ENCODE measurements around the gene SLC6A4.

- TF ChIP-seq, protein P1, sequence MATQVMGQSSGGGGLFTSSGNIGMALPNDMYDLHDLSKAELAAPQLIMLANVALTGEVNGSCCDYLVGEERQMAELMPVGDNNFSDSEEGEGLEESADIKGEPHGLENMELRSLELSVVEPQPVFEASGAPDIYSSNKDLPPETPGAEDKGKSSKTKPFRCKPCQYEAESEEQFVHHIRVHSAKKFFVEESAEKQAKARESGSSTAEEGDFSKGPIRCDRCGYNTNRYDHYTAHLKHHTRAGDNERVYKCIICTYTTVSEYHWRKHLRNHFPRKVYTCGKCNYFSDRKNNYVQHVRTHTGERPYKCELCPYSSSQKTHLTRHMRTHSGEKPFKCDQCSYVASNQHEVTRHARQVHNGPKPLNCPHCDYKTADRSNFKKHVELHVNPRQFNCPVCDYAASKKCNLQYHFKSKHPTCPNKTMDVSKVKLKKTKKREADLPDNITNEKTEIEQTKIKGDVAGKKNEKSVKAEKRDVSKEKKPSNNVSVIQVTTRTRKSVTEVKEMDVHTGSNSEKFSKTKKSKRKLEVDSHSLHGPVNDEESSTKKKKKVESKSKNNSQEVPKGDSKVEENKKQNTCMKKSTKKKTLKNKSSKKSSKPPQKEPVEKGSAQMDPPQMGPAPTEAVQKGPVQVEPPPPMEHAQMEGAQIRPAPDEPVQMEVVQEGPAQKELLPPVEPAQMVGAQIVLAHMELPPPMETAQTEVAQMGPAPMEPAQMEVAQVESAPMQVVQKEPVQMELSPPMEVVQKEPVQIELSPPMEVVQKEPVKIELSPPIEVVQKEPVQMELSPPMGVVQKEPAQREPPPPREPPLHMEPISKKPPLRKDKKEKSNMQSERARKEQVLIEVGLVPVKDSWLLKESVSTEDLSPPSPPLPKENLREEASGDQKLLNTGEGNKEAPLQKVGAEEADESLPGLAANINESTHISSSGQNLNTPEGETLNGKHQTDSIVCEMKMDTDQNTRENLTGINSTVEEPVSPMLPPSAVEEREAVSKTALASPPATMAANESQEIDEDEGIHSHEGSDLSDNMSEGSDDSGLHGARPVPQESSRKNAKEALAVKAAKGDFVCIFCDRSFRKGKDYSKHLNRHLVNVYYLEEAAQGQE (IDR thresholded peaks at IDR 0.05; ENCODE audit: insufficient read depth in 1 of 2, low read depth in 2 of 2, low read length in 2 of 2): no peak
- TF ChIP-seq POLR2AphosphoS5 (IDR thresholded peaks at IDR 0.05; ENCODE audit: low read depth, low read length) (no peak), TAF1 (IDR thresholded peaks at IDR 0.05; ENCODE audit: borderline replicate concordance, insufficient read depth, low read length) (no peak), SIN3A (IDR thresholded peaks at IDR 0.05; ENCODE audit: borderline replicate concordance, insufficient read depth, low read length) (no peak), FOXP2 (optimal IDR thresholded peaks at IDR 0.05; ENCODE audit: borderline replicate concordance, extremely low read depth, extremely low read length, insufficient read depth) (no peak)
Measured at GRCh38 chr17:30217054-30217453, 18.4 kb downstream of the SLC6A4 start.
